ENCODE measurements around the gene CFAP43. TPM values are rescaled to one million over a fixed set of nuclear protein-coding genes. Genes with fewer than 3 reads are reported as not detected.

CFAP43 gene
- total and polyA plus RNA-seq, 10 of the 15 experiments (the other 5 are each of a cell fraction or from before 2014, with no cell fraction given): 0.06 to 0.14 (median 0.10) TPM; not detected in 5

GRCh38 chr10:104231784-104232612 is at the start of gene CFAP43 (continued):
- TF ChIP-seq RAD51 (IDR thresholded peaks at IDR 0.05): no peak
- TF ChIP-seq ZNF24 (IDR thresholded peaks at IDR 0.05): no peak
- TF ChIP-seq RAD21 (IDR thresholded peaks at IDR 0.05; ENCODE audit: insufficient read depth, low read depth, low read length): no peak
- TF ChIP-seq CREB1 (IDR thresholded peaks at IDR 0.05; ENCODE audit: low read depth): peak; percentile 44; the same call in 1 of the 2 replicates
- TF ChIP-seq CBX5 (IDR thresholded peaks at IDR 0.05; ENCODE audit: low read depth): no peak
- TF ChIP-seq USF2 (IDR thresholded peaks at IDR 0.05; ENCODE audit: borderline replicate concordance, low read depth, low read length): no peak
- no peak for TF ChIP-seq CEBPZ (IDR thresholded peaks at IDR 0.05; ENCODE audit: low read depth, low read length)
- TF ChIP-seq MAX (IDR thresholded peaks at IDR 0.05; ENCODE audit: low read depth, low read length): no peak
- TF ChIP-seq HDGF (IDR thresholded peaks at IDR 0.05): 0 out of 2 replicates have a peak, but pooled peaks have one; percentile 7
- no peak for TF ChIP-seq PKNOX1 (IDR thresholded peaks at IDR 0.05)
- no peak for TF ChIP-seq JUND (IDR thresholded peaks at IDR 0.05; ENCODE audit: low read depth, low read length)
- no peak for TF ChIP-seq ETV6 (conservative IDR thresholded peaks at IDR 0.05 in 1 of 2, IDR thresholded peaks at IDR 0.05 in 1 of 2; ENCODE audit: borderline replicate concordance in 1 of 2, low read depth in 1 of 2)
- TF ChIP-seq ZZZ3 (IDR thresholded peaks at IDR 0.05; ENCODE audit: control insufficient read depth, insufficient read length, low read depth): no peak
- no peak for TF ChIP-seq POLR2AphosphoS2 (IDR thresholded peaks at IDR 0.05; ENCODE audit: low read depth, low read length)
- no peak for TF ChIP-seq HDAC6 (IDR thresholded peaks at IDR 0.05; ENCODE audit: unreplicated experiment)
- TF ChIP-seq KAT2A (conservative IDR thresholded peaks at IDR 0.05; ENCODE audit: control insufficient read depth, low read depth, low read length): no peak
- TF ChIP-seq RB1 (IDR thresholded peaks at IDR 0.05; ENCODE audit: borderline replicate concordance): 0 out of 2 replicates have a peak, but pooled peaks have one; percentile 61
- TF ChIP-seq RFX5 (IDR thresholded peaks at IDR 0.05; ENCODE audit: low read depth, low read length): no peak
- no peak for TF ChIP-seq IRF5 (IDR thresholded peaks at IDR 0.05; ENCODE audit: borderline replicate concordance)
- TF ChIP-seq MYB (IDR thresholded peaks at IDR 0.05; ENCODE audit: borderline replicate concordance, low read depth, low read length): no peak
- TF ChIP-seq SPI1 (IDR thresholded peaks at IDR 0.05; ENCODE audit: borderline replicate concordance, insufficient read depth, low read depth, low read length): no peak
- TF ChIP-seq ATF3 (IDR thresholded peaks at IDR 0.05; ENCODE audit: borderline replicate concordance, extremely low read depth, low read depth, low read length): no peak

All from GM12878 (cell line).